GM19023 (cell line): ENCODE results near the gene UPF3A.
A peak's percentile ranks its signal among the peaks of the same experiment; 100 is the strongest.
"Not testable (repeated sequence)": the region's sequence is repeated elsewhere in the genome, so short reads cannot be mapped to it uniquely, and the experiment has no call there.

Experiments used
- ATAC-seq: cut with Tn5 transposase; IDR thresholded peaks from one replicate; pipeline ENCODE4 v1.9.1; 2021; ENCODE audit warnings: mild to moderate bottlenecking, moderate library complexity; ENCODE audit not compliant: unreplicated experiment

The UPF3A gene, protein sequence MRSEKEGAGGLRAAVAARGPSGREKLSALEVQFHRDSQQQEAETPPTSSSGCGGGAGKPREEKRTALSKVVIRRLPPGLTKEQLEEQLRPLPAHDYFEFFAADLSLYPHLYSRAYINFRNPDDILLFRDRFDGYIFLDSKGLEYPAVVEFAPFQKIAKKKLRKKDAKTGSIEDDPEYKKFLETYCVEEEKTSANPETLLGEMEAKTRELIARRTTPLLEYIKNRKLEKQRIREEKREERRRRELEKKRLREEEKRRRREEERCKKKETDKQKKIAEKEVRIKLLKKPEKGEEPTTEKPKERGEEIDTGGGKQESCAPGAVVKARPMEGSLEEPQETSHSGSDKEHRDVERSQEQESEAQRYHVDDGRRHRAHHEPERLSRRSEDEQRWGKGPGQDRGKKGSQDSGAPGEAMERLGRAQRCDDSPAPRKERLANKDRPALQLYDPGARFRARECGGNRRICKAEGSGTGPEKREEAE

DNA sequence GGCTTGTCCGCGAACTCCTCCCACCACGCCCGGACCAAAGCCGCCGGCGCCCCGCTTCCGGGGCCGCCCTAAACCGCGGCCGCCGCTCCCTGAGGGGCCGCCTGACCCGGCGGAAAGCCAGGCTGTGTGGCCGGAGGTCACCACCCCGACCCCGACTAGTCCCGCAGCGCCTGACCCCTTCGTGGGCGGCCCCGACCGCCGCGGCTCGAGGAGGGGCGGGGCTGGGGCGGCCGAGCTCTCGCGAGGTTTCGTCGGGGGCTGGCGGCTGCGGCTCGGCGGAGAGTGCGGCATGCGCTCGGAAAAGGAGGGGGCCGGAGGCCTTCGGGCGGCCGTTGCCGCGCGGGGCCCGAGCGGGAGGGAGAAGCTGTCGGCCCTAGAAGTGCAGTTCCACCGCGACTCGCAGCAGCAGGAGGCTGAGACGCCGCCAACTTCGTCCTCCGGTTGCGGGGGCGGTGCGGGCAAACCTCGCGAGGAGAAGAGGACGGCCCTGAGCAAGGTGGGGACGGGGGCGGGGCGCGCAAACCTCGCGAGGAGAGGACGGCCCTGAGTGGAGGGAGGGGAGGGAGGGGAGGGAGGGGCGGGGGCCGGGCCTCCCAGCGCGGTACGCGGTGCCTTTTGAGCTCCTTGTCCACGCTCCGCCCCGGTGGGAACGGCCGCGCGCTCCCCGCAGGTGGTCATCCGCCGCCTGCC lies at the start of gene UPF3A:
UPF3A (plus strand) TSS at position 251 of the 690 bp plus-strand sequence; CDS start at position 290, 39 bp downstream.
- peak; percentile 76 for ATAC-seq

DNA sequence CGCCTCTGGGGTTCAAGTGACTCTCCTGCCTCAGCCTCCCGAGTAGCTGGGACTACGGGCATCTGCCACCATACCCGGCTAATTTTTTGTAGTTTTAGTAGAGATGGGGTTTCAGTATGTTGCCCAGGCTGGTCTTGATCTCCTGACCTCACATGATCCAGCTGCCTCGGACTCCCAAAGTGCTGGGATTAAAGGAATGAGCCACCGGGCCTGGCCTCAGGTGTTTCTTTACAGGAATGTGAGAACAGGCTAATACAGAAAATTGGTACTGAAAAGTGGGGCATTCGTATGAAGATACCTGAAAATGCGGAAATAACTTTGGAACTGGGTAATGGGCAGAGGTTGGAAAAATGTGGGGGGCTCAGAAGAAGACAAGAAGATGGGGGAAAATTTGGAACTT lies 49.5 kb upstream of the UPF3A start:
- ATAC-seq = no peak

DNA sequence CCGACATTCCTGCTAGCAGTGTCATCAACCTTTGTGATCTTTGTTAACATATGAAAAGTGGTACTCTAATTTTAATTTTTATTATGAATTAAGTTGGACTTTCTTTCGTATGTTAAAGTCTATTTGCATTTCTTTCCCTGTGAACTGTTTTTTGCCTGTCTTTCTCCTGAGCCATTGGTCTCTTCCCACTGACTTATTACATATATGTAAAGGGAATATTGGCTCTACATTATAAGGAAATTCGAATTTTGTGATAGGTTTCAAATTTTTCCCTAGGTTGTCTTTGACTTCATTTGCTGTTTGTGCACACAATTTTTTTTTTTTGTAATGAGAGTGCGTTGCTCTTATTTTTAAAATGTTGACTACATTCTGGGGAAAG lies 47.1 kb upstream of the UPF3A start:
- no peak for ATAC-seq

DNA sequence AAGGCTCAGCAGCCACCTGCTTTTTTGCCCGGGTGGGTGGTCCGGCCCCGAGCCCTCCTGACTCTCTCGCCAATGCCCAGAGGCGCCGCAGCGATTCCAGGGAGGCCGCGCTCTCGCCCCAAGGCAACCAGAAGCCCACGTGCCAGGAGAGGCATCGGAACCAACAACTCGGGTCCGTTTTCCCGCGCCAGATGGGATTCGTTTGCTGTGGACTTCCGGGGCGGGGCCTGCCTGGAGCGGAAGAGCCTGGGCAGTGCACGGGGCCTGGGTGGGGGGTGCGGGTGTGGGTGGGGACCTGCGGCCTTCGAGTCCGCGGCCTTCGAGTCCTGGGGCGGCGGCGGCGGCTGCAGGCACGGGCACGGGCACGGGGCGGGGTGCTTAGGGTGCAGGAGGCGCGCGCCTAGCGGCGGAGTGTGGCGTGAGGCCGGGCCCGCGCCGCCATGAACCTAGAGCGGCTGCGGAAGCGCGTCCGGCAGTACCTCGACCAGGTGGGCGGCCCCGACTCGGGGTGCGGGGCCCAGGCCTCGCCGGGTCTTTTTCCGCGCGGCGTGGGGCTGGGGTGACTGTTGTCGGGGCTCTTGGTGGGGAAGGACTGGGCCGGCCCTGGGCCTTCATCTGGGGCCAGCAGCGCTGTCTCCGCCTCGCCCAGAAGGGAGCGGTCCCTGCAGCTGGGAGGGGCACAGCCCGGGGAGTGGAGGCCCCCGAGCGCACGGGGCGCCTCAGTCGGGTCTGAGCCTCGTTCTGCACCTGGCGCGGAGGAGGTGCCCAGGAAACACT lies 46.6 kb upstream of the UPF3A start, which contains the start of gene CDC16:
CDC16 (plus strand) TSS at position 253 of the 777 bp plus-strand sequence; CDS start at position 441, 188 bp downstream.
- ATAC-seq = peak; percentile 93

DNA sequence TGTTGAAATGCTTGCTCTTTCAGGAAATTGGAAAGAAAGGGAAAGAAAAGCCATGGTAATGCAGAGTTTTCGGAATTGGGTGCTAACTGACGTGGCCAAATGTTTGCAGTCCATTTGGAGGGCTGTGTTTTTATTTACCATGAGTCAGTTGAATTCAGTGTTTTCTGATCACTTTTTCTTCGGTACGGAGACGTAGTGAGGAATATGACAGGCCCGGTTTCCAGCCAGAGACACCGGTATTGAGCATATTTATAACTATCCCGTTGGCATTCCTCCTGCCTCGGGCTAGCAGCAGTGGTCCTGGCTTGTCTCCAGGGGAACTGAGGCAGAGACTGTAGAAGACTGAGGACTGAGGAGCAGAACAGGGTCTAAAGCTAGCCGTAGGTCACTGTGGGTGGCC lies 45.7 kb upstream of the UPF3A start:
- no peak for ATAC-seq

DNA sequence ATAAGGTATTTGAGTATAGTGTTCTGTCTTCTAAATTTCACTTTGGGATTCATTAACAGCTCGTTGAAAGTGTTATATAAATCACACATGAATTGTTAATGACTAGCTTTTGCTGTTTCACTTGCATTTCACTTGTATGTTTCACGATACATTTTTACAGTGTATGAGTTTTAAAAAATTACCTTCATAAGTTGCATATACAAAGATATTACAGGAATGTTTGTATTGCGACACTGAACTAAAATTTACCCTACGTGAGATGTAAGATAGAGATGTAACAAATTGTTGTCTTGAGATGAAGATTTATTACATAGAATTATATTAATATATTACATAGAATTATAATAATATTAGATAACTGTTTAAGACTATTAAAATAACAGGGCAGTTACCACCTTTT lies 45.2 kb upstream of the UPF3A start:
- no peak for ATAC-seq

DNA sequence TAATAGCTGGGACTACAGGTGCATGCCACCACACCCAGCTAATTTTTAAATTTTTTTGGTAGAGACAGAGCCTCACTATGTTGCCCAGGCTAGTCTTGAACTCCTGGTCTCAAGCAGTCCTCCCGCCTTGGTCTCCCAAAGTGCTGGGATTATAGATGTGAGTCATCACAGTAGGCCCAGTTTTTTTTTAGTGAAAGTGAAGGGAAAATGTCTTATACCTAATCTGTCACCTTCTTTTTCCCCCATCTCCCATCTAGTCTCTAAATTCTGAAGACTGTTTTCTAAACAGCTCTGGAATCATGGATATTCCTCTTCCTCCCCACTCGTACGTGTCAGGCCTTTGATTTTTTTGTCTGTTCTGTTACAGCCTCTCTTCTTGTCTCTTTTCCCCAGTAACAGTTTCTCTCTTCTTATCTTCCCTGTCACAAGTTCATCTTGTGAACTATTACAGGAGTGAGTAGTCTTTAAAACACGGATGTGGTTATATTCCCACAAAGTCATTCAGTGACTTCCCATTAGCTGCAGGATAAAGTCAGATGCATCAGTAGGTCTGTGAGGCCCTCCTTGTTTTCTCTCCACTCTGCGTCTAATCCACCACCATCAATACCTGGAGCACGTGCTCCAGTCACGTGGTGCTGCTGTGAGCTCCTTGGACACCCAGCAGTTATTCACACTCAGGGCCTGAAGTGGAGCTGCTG lies 43.8 kb upstream of the UPF3A start:
- no peak for ATAC-seq

DNA sequence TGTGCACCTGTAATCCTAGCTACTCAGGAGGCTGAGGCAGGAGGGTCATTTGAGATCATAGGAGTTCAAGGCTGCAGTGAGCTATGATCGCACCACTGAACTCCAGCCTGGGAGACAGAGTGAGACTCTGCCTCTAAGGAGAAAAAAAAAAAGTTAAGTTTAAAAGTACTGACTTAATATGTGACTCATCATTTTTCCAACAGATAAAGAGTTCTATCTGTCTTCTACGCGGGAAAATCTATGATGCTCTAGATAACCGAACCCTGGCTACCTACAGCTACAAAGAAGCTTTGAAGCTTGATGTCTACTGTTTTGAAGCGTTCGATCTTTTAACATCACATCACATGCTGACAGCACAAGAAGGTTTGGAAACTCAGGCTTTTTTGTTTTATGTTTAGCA lies 39.5 kb upstream of the UPF3A start:
- no peak for ATAC-seq

DNA sequence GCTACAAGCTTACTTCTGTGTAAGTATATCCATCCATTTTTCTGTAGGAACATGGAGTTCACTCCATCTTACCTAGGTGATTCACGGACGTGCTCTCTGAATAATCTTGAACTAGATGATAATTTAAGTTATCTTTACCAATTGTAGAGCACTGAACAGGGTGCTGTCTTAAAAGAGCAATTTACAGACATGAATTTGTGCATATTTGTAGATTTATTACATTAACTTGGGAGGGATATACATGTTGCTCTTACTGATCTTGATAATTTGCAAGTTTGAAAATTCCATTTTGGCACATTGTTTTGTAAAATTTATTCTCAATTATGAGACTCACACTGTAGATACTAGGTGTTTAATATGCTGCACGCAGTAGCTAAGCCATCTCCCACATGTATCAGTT lies 37.4 kb upstream of the UPF3A start:
- no peak for ATAC-seq

DNA sequence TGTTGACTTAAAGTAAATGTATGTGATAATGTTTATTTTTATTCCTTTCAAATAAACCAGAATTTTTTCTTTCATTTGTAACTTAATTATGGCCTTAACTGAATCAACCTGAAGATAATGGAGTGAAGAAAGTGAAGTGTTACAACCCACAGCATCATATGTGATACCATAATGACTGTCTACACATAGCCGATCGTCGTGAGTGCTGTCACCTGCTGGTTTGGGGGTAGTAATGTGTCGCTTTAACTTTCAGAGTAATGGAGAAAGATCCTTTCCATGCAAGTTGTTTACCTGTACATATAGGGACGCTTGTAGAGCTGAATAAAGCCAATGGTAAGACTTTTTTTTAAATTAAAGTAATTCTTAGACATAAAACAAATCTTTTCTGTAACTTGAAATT lies 36.8 kb upstream of the UPF3A start:
- ATAC-seq = no peak

DNA sequence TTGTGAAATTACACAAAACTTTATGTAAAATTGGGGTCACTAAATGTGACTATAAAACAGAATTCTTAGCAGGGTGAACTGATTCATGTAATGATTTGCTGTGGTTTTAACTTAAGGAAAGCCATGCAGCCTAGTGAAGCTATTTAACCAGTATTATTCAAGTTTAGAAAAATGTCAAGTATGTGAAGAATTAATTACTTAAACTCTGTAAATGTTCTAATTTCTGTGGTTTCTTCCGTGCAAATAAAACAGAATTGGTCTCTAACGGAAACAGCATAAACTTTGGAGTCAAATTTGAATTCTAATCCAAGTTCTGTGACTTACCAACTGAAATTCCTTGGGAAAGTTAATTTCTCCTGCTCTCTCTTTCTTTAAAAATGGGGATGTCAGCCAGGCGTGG lies 33.4 kb upstream of the UPF3A start:
- ATAC-seq = no peak

DNA sequence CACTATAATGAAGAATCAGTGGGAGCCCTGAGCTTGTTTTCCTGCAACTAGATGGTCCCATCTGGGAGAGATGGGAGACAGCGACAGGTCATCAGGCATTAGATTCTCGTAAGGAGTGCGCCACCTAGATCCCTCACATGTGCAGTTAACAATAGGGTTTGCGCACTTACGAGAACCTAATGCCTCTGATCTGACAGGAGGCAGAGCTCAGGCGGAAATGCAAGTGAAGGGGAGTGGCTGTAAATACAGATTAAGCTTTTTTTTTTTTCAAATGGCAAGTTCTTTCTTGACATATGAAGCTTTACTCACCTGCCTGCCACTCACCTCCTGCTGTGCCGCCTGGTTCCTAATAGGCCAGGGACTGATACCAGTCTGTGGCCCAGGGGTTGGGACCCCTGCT lies 32.3 kb upstream of the UPF3A start:
- no peak for ATAC-seq

DNA sequence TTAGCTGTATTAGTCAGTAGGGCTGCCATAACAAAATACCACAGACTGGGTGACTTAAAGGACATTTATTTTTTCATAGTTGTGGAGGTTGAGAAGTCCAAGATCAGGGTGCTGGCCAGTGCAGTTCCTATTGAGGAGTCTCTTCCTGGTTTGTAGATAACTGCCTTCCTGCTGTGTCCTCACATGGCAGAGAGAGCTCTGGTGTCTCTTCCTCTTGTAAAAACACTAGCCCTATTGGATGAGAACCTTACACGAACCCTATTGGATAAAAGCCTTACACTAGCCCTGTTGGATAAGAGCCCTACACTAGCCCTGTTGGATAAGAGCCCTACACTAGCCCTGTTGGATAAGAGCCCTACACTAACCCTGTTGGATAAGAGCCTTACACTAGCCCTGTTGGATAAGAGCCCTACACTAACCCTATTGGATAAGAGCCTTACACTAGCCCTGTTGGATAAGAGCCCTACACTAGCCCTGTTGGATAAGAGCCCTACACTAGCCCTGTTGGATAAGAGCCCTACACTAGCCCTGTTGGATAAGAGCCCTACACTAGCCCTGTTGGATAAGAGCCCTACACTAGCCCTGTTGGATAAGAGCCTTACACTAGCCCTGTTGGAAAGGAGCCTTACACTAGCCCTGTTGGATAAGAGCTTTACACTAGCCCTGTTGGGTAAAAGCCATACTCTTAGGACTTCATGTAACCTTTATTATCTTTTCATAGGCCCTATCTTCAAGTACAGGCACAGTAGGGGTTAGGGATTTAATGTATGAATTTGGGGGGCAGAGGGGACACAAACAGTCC lies 29.6 kb upstream of the UPF3A start:
- ATAC-seq = not testable (repeated sequence)

DNA sequence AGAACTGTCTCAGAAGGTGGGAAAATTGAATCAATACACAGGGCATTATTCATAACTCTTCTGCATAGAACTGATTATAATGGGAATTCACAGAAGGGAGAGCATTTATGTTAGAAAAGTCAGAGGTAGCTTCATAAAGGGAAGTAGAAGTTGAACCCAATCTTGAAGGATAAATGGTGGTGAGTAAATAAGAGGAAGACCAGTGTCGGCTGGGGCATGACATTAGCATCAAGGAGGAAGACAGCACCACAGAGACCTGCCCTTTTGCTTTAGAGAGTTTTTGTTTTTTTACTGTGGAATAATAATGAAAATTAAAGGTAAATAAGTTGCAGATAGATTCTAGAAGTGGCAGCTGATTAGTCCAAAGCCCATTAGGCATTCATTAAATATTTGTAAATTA lies 24.9 kb upstream of the UPF3A start:
- ATAC-seq = no peak

DNA sequence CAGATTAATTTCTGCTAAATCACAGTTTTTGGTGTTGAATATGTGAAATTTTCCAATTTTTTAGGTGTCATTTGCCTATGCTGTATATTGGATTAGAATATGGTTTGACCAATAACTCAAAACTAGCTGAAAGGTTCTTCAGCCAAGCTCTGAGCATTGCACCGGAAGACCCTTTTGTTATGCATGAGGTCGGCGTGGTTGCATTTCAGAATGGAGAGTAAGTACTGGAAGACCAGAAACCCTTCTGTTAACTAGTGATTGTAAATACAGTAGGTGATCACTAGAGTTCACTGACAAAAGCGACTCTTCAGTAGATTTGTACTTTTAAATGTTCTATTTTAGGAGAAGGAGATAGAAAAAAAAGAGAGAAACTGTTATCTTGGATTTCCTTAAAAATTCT lies 24.4 kb upstream of the UPF3A start:
- ATAC-seq = no peak

DNA sequence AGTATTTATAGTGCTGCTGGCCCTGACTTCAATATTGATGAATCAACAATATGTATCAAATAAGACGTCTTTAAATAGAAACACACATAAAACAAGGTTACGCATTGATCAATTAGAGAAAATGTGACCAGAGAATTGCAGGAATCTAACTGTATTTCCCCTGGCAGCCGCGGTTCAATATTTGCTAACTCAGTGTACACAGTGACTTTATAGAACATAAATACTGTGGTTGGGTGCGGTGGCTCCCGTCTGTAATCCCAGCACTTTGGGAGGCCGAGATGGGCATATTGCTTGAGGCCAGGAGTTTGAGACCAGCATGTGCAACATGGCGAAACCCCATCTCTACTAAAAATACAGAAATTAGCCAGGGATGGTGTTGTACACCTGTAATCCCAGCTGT lies 22.8 kb upstream of the UPF3A start:
- ATAC-seq = no peak

DNA sequence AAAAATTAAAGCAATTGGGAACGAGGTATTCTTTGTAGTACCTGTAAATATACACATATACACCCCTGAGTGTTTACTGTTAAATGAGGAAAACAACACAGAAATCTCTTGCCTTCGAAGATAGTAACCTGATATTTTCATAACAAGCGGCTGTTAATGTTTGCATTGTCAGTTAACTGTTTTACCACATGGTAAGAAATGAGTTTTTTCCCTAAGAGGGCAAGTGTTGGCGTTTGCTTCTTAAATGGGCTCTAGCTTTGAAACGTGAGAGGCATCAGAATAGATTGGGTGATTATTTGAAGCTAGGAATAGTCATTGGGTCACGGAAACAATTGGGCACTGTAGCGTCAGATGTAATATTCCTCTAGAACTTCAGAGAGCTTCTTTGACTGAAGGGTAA lies 22.0 kb upstream of the UPF3A start:
- no peak for ATAC-seq

DNA sequence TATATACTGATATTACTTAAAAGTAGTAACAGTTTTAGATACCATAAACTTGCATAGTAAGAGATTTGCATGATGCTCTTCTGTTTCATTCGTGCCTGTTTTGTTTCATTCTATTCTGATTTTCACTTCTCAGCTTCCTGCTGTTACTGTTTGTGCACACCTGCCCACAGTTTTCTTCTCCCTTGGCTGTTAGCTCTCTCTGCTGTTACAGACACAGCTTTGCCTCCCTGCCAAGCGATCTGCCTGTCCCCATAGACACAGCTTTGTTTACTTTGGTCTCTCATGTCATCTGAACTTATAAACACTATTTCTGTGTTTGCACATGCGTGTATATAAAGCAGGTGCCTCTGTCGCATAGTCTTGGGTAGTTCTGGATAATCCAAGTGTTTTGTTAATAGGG lies 21.4 kb upstream of the UPF3A start:
- no peak for ATAC-seq

DNA sequence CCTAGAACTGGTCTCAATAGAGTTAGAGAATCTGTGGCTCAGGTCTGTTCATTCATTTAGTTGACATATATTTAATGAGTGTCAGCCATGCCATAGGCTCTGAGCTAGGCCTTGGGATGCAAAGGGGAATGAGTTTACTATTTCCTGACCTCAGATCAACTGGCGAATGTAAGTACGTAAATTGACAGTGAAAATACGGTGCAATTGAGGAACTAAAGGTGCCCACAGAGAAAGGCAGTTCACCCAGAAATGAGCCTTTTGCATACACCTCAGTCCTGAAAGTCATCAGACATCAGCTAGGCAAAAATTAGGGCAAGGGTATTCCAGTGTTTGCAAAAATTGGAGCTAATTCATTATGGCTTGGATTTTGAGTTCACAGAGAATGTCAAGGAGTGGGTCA lies 20.6 kb upstream of the UPF3A start:
- ATAC-seq = no peak

DNA sequence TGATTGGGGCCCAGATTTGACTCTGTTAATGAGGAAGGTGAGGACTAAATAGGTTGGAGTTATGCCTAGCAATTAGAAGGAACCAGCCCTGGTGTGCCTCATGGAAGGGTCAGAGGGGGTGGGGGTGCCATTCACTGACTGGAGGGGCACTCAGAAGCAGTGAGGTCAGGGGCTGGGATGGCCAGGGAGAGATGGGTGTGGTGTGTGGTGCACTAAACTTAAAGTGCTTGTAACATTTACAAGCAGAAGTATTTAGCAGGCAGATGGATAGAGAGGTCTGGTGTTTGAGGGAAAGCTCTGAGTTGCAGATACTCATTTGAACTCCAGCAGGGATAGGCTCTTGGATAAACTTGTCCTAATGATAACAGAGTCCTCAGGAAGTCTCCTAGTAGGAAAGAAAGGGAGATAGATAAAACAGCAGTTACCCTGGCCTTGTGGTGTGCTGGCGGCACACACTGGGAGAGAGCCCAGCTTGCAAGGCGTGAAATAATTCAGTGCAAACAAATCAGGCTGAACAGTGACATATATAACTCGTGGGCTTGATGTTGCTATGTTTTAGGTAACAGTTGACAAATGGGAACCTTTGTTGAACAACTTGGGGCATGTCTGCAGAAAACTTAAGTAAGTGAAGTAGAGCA lies 20.0 kb upstream of the UPF3A start:
- no peak for ATAC-seq
